Measurements from ENCODE around the gene FBXO42. TPM values are rescaled to one million over a fixed set of nuclear protein-coding genes. Genes with fewer than 3 reads are reported as not detected.

The FBXO42 gene
- total and polyA plus RNA-seq, 2 experiments from 2014 or later, result 6.0 to 20.7 TPM

DNA sequence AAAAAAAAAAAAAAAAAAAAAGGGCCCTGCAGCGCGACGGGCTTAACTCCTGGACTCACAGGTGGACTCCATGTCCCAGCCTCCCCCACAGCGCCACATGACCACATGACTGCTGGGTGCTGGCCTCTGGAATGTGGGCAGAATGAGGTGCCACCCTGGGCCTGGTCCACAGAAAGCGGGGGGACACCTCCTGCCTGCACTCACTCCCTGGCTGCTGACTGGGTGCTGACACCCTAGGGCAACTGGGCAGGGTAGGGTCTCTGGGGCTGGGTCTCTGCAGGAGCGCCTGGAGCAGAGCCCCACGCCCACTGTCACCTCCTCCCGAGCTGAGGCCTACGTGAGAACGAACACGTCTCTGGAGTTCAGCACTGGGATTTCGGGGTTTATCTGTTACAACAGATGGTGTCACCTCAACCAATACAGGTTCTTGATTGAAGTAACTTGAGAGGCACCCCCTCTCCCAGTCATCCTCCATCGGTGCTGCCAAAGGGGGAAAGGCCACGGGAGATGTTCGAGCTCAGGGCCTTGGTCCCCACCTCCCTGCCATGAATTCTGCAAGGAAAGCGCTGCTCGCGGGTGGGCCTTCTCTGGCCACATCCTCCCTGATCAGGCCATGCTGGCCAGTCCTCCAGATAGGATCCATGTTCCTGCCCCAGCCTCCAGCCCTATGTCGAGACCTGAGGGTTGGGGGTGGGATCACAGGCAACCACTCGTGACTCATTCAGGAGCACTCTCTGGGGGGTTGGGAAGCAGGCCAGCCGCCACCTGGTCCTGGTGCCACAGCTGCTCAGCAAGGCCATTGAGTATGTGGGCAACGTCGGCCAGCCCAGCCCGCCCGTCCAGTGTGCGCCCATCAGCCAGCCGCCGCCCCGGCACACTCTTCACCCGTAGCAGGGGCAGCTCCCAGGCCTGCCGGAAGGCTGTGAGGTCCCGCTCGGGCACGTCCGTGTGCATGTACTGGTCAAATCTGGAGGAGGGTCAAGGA lies 120.7 kb downstream of the FBXO42 start (continued):
- TF ChIP-seq, protein P1, sequence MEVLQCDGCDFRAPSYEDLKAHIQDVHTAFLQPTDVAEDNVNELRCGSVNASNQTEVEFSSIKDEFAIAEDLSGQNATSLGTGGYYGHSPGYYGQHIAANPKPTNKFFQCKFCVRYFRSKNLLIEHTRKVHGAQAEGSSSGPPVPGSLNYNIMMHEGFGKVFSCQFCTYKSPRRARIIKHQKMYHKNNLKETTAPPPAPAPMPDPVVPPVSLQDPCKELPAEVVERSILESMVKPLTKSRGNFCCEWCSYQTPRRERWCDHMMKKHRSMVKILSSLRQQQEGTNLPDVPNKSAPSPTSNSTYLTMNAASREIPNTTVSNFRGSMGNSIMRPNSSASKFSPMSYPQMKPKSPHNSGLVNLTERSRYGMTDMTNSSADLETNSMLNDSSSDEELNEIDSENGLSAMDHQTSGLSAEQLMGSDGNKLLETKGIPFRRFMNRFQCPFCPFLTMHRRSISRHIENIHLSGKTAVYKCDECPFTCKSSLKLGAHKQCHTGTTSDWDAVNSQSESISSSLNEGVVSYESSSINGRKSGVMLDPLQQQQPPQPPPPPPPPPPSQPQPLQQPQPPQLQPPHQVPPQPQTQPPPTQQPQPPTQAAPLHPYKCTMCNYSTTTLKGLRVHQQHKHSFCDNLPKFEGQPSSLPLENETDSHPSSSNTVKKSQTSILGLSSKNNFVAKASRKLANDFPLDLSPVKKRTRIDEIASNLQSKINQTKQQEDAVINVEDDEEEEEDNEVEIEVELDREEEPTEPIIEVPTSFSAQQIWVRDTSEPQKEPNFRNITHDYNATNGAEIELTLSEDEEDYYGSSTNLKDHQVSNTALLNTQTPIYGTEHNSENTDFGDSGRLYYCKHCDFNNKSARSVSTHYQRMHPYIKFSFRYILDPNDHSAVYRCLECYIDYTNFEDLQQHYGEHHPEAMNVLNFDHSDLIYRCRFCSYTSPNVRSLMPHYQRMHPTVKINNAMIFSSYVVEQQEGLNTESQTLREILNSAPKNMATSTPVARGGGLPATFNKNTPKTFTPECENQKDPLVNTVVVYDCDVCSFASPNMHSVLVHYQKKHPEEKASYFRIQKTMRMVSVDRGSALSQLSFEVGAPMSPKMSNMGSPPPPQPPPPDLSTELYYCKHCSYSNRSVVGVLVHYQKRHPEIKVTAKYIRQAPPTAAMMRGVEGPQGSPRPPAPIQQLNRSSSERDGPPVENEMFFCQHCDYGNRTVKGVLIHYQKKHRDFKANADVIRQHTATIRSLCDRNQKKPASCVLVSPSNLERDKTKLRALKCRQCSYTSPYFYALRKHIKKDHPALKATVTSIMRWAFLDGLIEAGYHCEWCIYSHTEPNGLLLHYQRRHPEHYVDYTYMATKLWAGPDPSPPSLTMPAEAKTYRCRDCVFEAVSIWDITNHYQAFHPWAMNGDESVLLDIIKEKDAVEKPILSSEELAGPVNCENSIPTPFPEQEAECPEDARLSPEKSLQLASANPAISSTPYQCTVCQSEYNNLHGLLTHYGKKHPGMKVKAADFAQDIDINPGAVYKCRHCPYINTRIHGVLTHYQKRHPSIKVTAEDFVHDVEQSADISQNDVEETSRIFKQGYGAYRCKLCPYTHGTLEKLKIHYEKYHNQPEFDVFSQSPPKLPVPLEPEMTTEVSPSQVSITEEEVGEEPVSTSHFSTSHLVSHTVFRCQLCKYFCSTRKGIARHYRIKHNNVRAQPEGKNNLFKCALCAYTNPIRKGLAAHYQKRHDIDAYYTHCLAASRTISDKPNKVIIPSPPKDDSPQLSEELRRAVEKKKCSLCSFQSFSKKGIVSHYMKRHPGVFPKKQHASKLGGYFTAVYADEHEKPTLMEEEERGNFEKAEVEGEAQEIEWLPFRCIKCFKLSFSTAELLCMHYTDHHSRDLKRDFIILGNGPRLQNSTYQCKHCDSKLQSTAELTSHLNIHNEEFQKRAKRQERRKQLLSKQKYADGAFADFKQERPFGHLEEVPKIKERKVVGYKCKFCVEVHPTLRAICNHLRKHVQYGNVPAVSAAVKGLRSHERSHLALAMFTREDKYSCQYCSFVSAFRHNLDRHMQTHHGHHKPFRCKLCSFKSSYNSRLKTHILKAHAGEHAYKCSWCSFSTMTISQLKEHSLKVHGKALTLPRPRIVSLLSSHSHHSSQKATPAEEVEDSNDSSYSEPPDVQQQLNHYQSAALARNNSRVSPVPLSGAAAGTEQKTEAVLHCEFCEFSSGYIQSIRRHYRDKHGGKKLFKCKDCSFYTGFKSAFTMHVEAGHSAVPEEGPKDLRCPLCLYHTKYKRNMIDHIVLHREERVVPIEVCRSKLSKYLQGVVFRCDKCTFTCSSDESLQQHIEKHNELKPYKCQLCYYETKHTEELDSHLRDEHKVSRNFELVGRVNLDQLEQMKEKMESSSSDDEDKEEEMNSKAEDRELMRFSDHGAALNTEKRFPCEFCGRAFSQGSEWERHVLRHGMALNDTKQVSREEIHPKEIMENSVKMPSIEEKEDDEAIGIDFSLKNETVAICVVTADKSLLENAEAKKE (CRISPR knock-in tag; IDR thresholded peaks at IDR 0.05), result no peak
- TF ChIP-seq CREB1 (CRISPR knock-in tag; IDR thresholded peaks at IDR 0.05; ENCODE audit: low read depth), result no peak
- no peak for TF ChIP-seq POLR2AphosphoS5 (IDR thresholded peaks at IDR 0.05; ENCODE audit: low read depth)
- TF ChIP-seq, protein P2, sequence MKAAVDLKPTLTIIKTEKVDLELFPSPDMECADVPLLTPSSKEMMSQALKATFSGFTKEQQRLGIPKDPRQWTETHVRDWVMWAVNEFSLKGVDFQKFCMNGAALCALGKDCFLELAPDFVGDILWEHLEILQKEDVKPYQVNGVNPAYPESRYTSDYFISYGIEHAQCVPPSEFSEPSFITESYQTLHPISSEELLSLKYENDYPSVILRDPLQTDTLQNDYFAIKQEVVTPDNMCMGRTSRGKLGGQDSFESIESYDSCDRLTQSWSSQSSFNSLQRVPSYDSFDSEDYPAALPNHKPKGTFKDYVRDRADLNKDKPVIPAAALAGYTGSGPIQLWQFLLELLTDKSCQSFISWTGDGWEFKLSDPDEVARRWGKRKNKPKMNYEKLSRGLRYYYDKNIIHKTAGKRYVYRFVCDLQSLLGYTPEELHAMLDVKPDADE (IDR thresholded peaks at IDR 0.05), result no peak
- no peak for TF ChIP-seq EZH2phosphoT487 (IDR thresholded peaks at IDR 0.05; ENCODE audit: unreplicated experiment)
- no peak for TF ChIP-seq ZNF331 (CRISPR knock-in tag; IDR thresholded peaks at IDR 0.05; ENCODE audit: low read depth)
- TF ChIP-seq NANOG (IDR thresholded peaks at IDR 0.05; ENCODE audit: borderline replicate concordance), result no peak
